ENCODE results near the gene LENG1.

Gene LENG1

DNA sequence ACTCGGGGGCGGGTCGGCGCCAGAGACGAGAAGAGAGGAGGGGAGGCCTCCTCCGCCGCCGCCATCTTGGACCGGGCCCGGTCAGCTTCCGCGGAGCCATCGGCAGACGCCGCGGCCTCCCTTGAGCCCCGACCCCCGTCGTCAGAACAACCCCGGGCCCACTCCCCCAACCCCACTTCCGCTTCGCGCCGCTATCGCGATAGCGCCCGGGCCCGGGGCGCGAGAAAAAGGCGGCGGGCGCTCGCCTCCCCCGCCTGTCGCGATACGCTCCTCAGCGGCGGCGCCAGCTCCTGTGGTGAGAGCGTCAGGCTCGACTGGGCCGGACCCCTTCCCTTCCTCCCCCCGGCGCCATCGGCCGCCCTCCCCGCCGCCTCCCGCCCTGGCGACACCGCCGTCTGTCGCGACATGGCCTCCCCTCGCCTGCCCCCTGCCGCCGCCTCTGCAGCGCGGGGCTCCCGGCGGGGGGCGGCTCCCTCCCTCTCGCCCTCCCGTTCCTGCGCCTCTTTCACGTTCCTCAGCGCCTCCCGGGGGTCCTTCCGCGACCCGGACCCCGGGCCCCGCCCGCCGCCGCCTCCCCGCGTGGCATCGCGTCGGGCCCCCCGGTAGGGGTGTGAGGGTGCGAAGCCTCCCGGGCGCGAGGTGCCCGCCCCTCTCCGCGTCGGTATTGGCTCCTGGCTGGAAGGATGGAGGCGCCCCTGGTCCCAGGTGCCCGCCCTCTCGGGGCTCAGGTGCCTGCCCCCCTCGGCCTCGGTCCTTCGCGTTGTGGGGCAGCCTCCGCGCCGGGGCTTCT is 21.6 kb downstream of the LENG1 start, which contains the start of gene CNOT3:
Gene CNOT3 (plus strand): TSS at position 64 of the 790 bp plus-strand sequence. CDS start 5,217 bp downstream, outside the sequence.
- Histone ChIP-seq H3K4me1 (ENCODE audit: control insufficient read depth, insufficient read depth, low read length) (peaks cover 4% of the 10 kb centered on the region; the same call in 1 of the 2 replicates), H3K27ac (ENCODE audit: low read length) (no peak within 1 kb of the TSS), H3K36me3 (ENCODE audit: control insufficient read depth, insufficient read depth, low read length) (peaks cover 5% of the 10 kb centered on the region), H3K9me3 (ENCODE audit: control insufficient read depth, insufficient read depth, low read length) (no peaks in the 10 kb centered on the region), H3K27me3 (ENCODE audit: control insufficient read depth, insufficient read depth, low read length) (no peaks in the 10 kb centered on the region), H3K4me3 (ENCODE audit: low read length) (peak within 1 kb of the TSS; percentile 87)
- DNase-seq (ENCODE audit: low read depth, low spot score), result no peak
- no CpG with 5 or more reads among the region's 103 CpGs for WGBS (ENCODE audit: insufficient coverage, insufficient read length)

DNA sequence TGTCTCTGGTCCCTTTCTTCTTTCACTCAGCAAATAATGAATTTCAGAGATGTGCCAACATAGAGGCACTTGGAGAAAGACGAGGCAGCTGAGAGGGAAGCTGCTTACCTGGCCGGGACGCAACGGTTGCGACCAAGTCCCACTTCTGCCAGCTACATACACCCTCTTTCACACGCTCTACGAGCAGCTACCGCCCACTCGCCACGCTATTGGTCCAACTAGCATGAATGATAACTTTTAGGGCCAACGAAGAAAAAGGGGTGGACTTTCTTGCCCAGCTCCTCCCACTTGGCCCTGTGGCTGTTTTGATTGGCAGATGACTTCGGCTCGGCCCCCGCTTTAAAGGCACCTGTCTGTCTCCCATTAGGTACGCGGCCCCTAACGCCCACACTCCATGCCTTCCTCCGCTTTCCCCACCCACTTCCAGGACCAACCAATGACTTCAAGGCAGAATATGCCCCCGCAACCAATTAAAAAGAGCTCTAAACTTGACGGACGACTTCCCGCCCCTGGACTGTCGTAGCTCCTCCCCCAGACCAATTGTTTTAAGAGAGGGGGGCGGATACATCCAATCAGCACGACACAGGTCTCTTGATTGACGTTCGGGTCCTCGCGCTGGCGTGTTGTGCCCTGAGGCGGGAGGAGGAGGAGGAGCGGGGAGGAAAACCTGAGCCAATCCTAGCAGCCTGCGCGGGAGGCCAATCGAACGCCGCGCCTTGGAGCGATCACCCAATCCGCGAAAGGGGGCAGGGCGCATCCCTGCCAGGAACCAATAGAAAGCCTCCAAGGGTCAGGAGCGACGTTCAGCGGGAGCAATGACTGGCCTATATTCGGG is 22.4 kb downstream of the LENG1 start:
- H3K9me3 ChIP-seq (ENCODE audit: control insufficient read depth, insufficient read depth, low read length), result no peaks in the 10 kb centered on the region
- peak overlapping the region; percentile 87; the same call in 1 of the 2 replicates for H3K4me3 ChIP-seq (ENCODE audit: low read length)
- DNase-seq (ENCODE audit: low read depth, low spot score), result peak; percentile 100
- WGBS (ENCODE audit: insufficient coverage, insufficient read length), result no CpG with 5 or more reads among the region's 46 CpGs
- no peaks in the 10 kb centered on the region for H3K27me3 ChIP-seq (ENCODE audit: control insufficient read depth, insufficient read depth, low read length)
- H3K27ac ChIP-seq (ENCODE audit: low read length), result no peak overlapping the region
- H3K4me1 ChIP-seq (ENCODE audit: control insufficient read depth, insufficient read depth, low read length), result peaks cover 4% of the 10 kb centered on the region; the same call in 1 of the 2 replicates
- H3K36me3 ChIP-seq (ENCODE audit: control insufficient read depth, insufficient read depth, low read length), result 0 out of 2 replicates have a peak, but pooled peaks cover 3% of the 10 kb centered on the region

DNA sequence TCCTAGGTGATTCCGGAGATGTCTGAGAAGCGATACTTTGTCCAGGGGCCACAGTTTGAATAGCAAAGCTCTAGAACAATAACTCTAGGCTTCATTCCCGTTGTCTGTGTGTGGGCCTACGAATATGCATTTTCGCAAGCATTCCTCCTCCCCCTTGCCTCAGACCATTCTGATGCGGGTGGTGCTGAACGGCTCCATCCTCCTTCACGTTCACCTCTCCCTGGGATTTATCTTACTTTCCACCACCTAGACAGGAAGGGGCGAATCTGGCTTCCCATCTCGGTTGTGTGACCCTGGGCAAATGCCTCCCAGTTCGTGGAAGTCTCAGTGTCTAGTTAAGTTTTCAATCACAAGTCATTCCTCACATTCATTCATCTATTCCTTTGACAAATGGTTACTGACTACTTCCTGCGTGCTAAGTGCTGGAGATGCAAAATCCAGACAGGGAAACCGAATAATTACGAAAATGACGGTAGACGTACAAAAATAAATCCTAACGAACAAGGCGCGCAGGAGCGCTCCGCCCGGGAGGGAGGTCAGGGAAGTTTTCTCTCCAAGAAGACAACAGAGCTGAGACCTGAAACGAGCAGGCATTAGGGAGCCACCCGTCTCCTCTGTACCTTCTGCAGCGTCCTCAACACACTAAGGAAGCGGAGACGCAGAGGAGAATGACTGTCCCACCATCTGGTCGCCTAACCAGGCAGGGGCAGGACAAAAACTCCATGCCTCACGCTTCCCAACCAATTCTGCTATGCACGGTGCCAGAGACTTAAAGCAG is 23.2 kb downstream of the LENG1 start:
- no peak for DNase-seq (ENCODE audit: low read depth, low spot score)
- H3K27ac ChIP-seq (ENCODE audit: low read length), result no peak overlapping the region

DNA sequence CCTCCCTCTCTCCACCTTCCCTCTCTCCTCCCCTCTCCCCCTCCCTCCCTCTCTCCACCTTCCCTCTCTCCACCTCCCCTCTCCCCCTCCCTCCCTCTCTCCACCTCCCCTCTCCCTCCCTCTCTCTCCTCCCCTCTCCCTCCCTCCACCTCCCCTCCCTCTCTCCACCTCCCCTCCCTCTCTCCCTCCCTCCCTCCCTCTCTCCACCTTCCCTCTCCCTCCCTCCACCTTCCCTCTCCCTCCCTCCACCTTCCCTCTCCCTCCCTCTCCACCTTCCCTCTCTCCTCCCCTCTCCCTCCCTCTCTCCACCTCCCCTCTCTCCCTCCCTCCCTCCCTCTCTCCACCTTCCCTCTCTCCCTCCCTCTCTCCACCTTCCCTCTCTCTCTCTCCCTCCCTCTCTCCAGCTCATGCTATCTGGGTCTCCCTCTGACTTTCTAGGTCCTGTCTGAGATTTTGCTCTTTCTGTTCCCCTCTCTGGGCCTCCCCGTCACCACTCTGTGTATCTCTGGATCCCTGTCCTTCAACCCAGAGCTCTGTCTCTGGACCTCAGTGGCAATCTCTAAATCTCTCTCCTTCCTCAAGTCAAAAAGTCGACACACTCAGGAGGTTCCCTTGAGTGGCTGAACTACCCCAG is 25.4 kb downstream of the LENG1 start:
- peaks cover 13% of the 10 kb centered on the region for H3K36me3 ChIP-seq (ENCODE audit: control insufficient read depth, insufficient read depth, low read length)
- no peak overlapping the region for H3K27ac ChIP-seq (ENCODE audit: low read length)
- peaks cover 4% of the 10 kb centered on the region; the same call in 1 of the 2 replicates for H3K4me1 ChIP-seq (ENCODE audit: control insufficient read depth, insufficient read depth, low read length)
- no peaks in the 10 kb centered on the region for H3K9me3 ChIP-seq (ENCODE audit: control insufficient read depth, insufficient read depth, low read length)
- no peak for DNase-seq (ENCODE audit: low read depth, low spot score)
- H3K27me3 ChIP-seq (ENCODE audit: control insufficient read depth, insufficient read depth, low read length), result no peaks in the 10 kb centered on the region
- no peak overlapping the region for H3K4me3 ChIP-seq (ENCODE audit: low read length)
- no CpG with 5 or more reads among the region's 2 CpGs for whole genome bisulfite sequencing (ENCODE audit: insufficient coverage, insufficient read length)

More for the DNA sequence above, 23.2 kb downstream of the LENG1 start:
- Histone ChIP-seq H3K36me3 (ENCODE audit: control insufficient read depth, insufficient read depth, low read length) (peaks cover 4% of the 10 kb centered on the region; the same call in 1 of the 2 replicates), H3K27me3 (ENCODE audit: control insufficient read depth, insufficient read depth, low read length) (no peaks in the 10 kb centered on the region), H3K9me3 (ENCODE audit: control insufficient read depth, insufficient read depth, low read length) (no peaks in the 10 kb centered on the region), H3K4me1 (ENCODE audit: control insufficient read depth, insufficient read depth, low read length) (peaks cover 4% of the 10 kb centered on the region; the same call in 1 of the 2 replicates), H3K4me3 (ENCODE audit: low read length) (peak overlapping the region; percentile 42; the same call in 1 of the 2 replicates)
- no CpG with 5 or more reads among the region's 30 CpGs for WGBS (ENCODE audit: insufficient coverage, insufficient read length)

DNA sequence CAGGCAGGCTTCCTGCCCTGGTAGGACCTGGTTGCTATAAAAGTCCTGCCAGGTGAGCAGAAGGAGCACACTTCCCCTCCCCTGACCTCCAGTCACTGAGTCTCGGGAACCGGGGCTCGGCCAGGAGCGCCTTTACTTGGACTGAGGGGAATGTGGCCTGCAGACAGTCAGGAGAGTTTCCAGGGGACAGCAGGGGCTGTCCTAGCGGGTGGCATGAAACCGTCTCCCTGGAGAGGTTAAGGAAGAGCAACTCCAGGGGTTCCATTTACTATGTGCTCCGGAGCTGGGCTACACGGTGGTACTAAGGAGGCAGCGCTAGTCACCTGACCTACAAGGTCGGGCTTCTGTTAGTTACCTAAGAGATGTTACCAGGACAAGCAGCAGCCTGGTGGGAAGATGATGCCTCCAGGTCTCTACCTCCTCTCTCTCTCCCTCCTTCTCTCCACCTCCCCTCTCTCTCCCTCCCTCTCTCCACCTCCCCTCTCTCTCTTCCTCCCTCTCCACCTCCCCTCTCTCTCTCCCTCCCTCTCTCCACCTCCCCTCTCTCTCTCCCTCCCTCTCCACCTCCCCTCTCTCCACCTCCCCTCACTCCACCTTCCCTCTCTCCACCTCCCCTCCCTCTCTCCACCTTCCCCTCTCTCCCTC is 26.1 kb downstream of the LENG1 start:
- Histone ChIP-seq H3K4me3 (ENCODE audit: low read length) (no peak overlapping the region), H3K36me3 (ENCODE audit: control insufficient read depth, insufficient read depth, low read length) (peaks cover 19% of the 10 kb centered on the region), H3K27me3 (ENCODE audit: control insufficient read depth, insufficient read depth, low read length) (no peaks in the 10 kb centered on the region), H3K9me3 (ENCODE audit: control insufficient read depth, insufficient read depth, low read length) (no peaks in the 10 kb centered on the region), H3K4me1 (ENCODE audit: control insufficient read depth, insufficient read depth, low read length) (no peaks in the 10 kb centered on the region), H3K27ac (ENCODE audit: low read length) (no peak overlapping the region)
- WGBS (ENCODE audit: insufficient coverage, insufficient read length), result no CpG with 5 or more reads among the region's 10 CpGs
- no peak for DNase-seq (ENCODE audit: low read depth, low spot score)

DNA sequence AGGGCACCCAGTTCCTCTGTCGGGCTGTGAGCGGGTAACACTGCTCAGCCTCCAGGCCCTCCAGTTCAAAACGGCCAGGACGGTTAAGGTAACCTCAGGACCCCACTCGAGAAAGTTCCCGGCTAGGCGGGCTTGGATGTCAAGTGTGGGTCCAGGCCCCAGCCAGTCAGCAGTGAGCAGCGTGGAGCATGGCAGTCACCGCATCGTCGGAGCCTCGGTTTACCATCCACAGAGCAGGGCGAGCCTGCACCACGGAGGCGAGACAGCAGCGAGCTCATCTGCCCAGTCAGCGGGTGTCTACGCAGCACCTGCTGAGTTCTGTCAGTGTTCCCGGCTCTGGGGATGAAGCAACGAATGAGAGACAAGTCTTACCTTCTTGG is 29.9 kb downstream of the LENG1 start:
- H3K36me3 ChIP-seq (ENCODE audit: control insufficient read depth, insufficient read depth, low read length), result peaks cover 37% of the 10 kb centered on the region
- WGBS (ENCODE audit: insufficient coverage, insufficient read length), result no CpG with 5 or more reads among the region's 20 CpGs

DNA sequence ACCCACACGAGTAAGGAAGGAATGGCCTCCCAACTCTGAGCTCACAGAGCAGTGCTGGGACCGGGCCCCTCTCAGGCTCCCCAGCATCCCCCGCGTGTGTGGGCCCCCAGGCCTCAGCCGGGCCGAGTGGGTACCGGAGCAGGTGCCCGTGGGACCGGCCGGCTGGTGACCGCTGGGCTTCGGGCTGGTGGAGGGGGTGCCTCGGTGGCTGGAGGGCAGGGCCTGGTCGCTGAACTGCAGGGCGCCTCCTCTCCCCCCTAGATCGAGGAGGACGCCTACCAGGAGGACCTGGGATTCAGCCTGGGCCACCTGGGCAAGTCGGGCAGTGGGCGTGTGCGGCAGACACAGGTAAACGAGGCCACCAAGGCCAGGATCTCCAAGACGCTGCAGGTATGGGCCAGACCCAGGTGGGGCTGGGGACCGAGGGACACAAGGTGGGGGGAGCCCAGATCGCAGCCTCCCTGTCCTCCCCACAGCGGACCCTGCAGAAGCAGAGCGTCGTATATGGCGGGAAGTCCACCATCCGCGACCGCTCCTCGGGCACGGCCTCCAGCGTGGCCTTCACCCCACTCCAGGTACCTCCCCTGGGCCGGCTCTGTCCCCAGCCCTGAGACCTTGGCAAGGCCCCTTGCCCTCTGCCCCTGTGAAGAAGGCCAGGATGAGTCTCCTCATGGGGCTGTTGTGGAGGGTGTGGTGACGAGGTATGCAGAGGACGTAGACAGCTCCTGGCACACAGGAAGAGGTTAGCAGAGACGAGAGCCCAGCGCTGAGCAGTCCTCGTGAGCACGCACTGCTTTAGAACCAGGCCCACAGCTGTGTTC is 30.5 kb downstream of the LENG1 start:
- Histone ChIP-seq H3K4me1 (ENCODE audit: control insufficient read depth, insufficient read depth, low read length) (no peaks in the 10 kb centered on the region), H3K9me3 (ENCODE audit: control insufficient read depth, insufficient read depth, low read length) (no peaks in the 10 kb centered on the region), H3K36me3 (ENCODE audit: control insufficient read depth, insufficient read depth, low read length) (peaks cover 43% of the 10 kb centered on the region), H3K27ac (ENCODE audit: low read length) (no peak overlapping the region), H3K4me3 (ENCODE audit: low read length) (no peak overlapping the region), H3K27me3 (ENCODE audit: control insufficient read depth, insufficient read depth, low read length) (no peaks in the 10 kb centered on the region)
- no peak for DNase-seq (ENCODE audit: low read depth, low spot score)
- no CpG with 5 or more reads among the region's 41 CpGs for WGBS (ENCODE audit: insufficient coverage, insufficient read length)

More for the DNA sequence above, 29.9 kb downstream of the LENG1 start:
- no peak overlapping the region for H3K4me3 ChIP-seq (ENCODE audit: low read length)
- no peaks in the 10 kb centered on the region for H3K9me3 ChIP-seq (ENCODE audit: control insufficient read depth, insufficient read depth, low read length)
- H3K4me1 ChIP-seq (ENCODE audit: control insufficient read depth, insufficient read depth, low read length), result no peaks in the 10 kb centered on the region
- H3K27me3 ChIP-seq (ENCODE audit: control insufficient read depth, insufficient read depth, low read length), result no peaks in the 10 kb centered on the region
- DNase-seq (ENCODE audit: low read depth, low spot score), result no peak
- no peak overlapping the region for H3K27ac ChIP-seq (ENCODE audit: low read length)

DNA sequence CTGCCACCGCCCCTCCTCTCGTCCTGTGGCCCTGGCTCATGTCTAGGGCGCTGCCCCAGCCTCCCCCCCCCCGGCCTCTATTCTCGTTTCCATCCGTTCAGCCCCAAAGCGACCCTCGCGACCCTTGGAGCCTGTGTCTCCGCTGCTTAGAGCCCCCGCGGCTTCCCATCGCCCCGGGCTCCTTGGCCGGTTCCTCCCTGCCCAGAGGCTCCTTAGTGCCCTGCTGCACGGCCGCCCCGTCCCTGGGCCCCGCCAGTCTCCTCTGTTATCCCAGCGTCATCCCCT is 31.1 kb downstream of the LENG1 start:
- Histone ChIP-seq H3K36me3 (ENCODE audit: control insufficient read depth, insufficient read depth, low read length) (peaks cover 49% of the 10 kb centered on the region), H3K27me3 (ENCODE audit: control insufficient read depth, insufficient read depth, low read length) (no peaks in the 10 kb centered on the region), H3K4me1 (ENCODE audit: control insufficient read depth, insufficient read depth, low read length) (no peaks in the 10 kb centered on the region), H3K27ac (ENCODE audit: low read length) (no peak overlapping the region), H3K4me3 (ENCODE audit: low read length) (no peak overlapping the region), H3K9me3 (ENCODE audit: control insufficient read depth, insufficient read depth, low read length) (no peaks in the 10 kb centered on the region)
- DNase-seq (ENCODE audit: low read depth, low spot score), result no peak
- WGBS (ENCODE audit: insufficient coverage, insufficient read length), result no CpG with 5 or more reads among the region's 20 CpGs

All from iPS DF 6.9 (cell line).